ENCODE data around the gene TFCP2L1. TPM values are rescaled to one million over a fixed set of nuclear protein-coding genes. Genes with fewer than 3 reads are reported as not detected.

The TFCP2L1 gene
- total and polyA plus RNA-seq, 2 experiments from 2014 or later = 0.94 to 6.4 TPM

GRCh38 chr2:121218386-121218938 is 66.5 kb downstream of the TFCP2L1 start:
- Histone ChIP-seq H3K4me2 (no peak overlapping the region), H4K20me1 (replicated peaks; ENCODE audit: insufficient read depth) (no peaks in the 10 kb centered on the region), H3K27ac (ENCODE audit: low read depth) (no peak overlapping the region), H3K79me2 (replicated peaks; ENCODE audit: insufficient read depth) (no peaks in the 10 kb centered on the region), H3K4me1 (ENCODE audit: insufficient read depth) (no peaks in the 10 kb centered on the region), H2AFZ (no peak overlapping the region), H3K36me3 (ENCODE audit: insufficient read depth) (no peaks in the 10 kb centered on the region), H3F3A (replicated peaks; ENCODE audit: low read depth) (no peaks in the 10 kb centered on the region), H3K9me2 (ENCODE audit: insufficient read depth) (no peaks in the 10 kb centered on the region; the same call in 1 of the 2 replicates), H3K27me3 (ENCODE audit: insufficient read depth) (no peaks in the 10 kb centered on the region), H3K4me3 (no peak overlapping the region)
- no peaks in the 10 kb centered on the region for H3K9me3 Mint-ChIP-seq
- no peaks in the 10 kb centered on the region for H3K36me3 Mint-ChIP-seq (ENCODE audit: low read depth)
- peaks cover 10% of the 10 kb centered on the region for H3K4me1 Mint-ChIP-seq
- no peak for DNase-seq (ENCODE audit: low spot score)
- TF ChIP-seq STAT1 (IDR thresholded peaks at IDR 0.05; ENCODE audit: unreplicated experiment) = no peak
- TF ChIP-seq, protein P1, sequence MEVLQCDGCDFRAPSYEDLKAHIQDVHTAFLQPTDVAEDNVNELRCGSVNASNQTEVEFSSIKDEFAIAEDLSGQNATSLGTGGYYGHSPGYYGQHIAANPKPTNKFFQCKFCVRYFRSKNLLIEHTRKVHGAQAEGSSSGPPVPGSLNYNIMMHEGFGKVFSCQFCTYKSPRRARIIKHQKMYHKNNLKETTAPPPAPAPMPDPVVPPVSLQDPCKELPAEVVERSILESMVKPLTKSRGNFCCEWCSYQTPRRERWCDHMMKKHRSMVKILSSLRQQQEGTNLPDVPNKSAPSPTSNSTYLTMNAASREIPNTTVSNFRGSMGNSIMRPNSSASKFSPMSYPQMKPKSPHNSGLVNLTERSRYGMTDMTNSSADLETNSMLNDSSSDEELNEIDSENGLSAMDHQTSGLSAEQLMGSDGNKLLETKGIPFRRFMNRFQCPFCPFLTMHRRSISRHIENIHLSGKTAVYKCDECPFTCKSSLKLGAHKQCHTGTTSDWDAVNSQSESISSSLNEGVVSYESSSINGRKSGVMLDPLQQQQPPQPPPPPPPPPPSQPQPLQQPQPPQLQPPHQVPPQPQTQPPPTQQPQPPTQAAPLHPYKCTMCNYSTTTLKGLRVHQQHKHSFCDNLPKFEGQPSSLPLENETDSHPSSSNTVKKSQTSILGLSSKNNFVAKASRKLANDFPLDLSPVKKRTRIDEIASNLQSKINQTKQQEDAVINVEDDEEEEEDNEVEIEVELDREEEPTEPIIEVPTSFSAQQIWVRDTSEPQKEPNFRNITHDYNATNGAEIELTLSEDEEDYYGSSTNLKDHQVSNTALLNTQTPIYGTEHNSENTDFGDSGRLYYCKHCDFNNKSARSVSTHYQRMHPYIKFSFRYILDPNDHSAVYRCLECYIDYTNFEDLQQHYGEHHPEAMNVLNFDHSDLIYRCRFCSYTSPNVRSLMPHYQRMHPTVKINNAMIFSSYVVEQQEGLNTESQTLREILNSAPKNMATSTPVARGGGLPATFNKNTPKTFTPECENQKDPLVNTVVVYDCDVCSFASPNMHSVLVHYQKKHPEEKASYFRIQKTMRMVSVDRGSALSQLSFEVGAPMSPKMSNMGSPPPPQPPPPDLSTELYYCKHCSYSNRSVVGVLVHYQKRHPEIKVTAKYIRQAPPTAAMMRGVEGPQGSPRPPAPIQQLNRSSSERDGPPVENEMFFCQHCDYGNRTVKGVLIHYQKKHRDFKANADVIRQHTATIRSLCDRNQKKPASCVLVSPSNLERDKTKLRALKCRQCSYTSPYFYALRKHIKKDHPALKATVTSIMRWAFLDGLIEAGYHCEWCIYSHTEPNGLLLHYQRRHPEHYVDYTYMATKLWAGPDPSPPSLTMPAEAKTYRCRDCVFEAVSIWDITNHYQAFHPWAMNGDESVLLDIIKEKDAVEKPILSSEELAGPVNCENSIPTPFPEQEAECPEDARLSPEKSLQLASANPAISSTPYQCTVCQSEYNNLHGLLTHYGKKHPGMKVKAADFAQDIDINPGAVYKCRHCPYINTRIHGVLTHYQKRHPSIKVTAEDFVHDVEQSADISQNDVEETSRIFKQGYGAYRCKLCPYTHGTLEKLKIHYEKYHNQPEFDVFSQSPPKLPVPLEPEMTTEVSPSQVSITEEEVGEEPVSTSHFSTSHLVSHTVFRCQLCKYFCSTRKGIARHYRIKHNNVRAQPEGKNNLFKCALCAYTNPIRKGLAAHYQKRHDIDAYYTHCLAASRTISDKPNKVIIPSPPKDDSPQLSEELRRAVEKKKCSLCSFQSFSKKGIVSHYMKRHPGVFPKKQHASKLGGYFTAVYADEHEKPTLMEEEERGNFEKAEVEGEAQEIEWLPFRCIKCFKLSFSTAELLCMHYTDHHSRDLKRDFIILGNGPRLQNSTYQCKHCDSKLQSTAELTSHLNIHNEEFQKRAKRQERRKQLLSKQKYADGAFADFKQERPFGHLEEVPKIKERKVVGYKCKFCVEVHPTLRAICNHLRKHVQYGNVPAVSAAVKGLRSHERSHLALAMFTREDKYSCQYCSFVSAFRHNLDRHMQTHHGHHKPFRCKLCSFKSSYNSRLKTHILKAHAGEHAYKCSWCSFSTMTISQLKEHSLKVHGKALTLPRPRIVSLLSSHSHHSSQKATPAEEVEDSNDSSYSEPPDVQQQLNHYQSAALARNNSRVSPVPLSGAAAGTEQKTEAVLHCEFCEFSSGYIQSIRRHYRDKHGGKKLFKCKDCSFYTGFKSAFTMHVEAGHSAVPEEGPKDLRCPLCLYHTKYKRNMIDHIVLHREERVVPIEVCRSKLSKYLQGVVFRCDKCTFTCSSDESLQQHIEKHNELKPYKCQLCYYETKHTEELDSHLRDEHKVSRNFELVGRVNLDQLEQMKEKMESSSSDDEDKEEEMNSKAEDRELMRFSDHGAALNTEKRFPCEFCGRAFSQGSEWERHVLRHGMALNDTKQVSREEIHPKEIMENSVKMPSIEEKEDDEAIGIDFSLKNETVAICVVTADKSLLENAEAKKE (CRISPR knock-in tag; IDR thresholded peaks at IDR 0.05) = no peak
- no peak for TF ChIP-seq ZNF331 (CRISPR knock-in tag; IDR thresholded peaks at IDR 0.05; ENCODE audit: low read depth)
- TF ChIP-seq, protein P2, sequence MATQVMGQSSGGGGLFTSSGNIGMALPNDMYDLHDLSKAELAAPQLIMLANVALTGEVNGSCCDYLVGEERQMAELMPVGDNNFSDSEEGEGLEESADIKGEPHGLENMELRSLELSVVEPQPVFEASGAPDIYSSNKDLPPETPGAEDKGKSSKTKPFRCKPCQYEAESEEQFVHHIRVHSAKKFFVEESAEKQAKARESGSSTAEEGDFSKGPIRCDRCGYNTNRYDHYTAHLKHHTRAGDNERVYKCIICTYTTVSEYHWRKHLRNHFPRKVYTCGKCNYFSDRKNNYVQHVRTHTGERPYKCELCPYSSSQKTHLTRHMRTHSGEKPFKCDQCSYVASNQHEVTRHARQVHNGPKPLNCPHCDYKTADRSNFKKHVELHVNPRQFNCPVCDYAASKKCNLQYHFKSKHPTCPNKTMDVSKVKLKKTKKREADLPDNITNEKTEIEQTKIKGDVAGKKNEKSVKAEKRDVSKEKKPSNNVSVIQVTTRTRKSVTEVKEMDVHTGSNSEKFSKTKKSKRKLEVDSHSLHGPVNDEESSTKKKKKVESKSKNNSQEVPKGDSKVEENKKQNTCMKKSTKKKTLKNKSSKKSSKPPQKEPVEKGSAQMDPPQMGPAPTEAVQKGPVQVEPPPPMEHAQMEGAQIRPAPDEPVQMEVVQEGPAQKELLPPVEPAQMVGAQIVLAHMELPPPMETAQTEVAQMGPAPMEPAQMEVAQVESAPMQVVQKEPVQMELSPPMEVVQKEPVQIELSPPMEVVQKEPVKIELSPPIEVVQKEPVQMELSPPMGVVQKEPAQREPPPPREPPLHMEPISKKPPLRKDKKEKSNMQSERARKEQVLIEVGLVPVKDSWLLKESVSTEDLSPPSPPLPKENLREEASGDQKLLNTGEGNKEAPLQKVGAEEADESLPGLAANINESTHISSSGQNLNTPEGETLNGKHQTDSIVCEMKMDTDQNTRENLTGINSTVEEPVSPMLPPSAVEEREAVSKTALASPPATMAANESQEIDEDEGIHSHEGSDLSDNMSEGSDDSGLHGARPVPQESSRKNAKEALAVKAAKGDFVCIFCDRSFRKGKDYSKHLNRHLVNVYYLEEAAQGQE (IDR thresholded peaks at IDR 0.05; ENCODE audit: unreplicated experiment) = no peak
- no peak for TF ChIP-seq NANOG (IDR thresholded peaks at IDR 0.05; ENCODE audit: borderline replicate concordance)
- no peak for TF ChIP-seq EZH2phosphoT487 (IDR thresholded peaks at IDR 0.05; ENCODE audit: unreplicated experiment)
- H3K27ac Mint-ChIP-seq = no peak overlapping the region
- no peaks in the 10 kb centered on the region for H3K27me3 Mint-ChIP-seq (ENCODE audit: insufficient read depth, low read depth, poor library complexity)
- H3K4me3 Mint-ChIP-seq = no peak overlapping the region
- no peak for ATAC-seq

Measured in GM23338 (cell line).